ENCODE measurements around the gene EXOC1L. TPM values are rescaled to one million over a fixed set of nuclear protein-coding genes. Genes with fewer than 3 reads are reported as not detected.

Gene EXOC1L
- total and polyA plus RNA-seq, 2 donors (not counting 1 experiment from before 2014, with no cell fraction given) = not detected

- H3K4me1 Mint-ChIP-seq = peaks cover 4% of the 10 kb centered on the region
- H3K9me3 Mint-ChIP-seq (ENCODE audit: insufficient read depth) = no peaks in the 10 kb centered on the region
- no peak for ATAC-seq (ENCODE audit: low read depth)
- Histone ChIP-seq H3K4me3 (ENCODE audit: control extremely low read depth in 1 of 5, extremely low read depth in 1 of 5, insufficient read depth in 1 of 5, low read depth in 2 of 5, low read length in 4 of 5) (no peak overlapping the region), H3K27me3 (replicated peaks in 1 of 4; ENCODE audit: control extremely low read depth in 1 of 4, control insufficient read depth in 3 of 4, insufficient read depth in 4 of 4, low read length in 3 of 4) (no peaks in the 10 kb centered on the region), H4K20me1 (ENCODE audit: control insufficient read depth, insufficient read depth, low read length, poor library complexity, severe bottlenecking) (peaks cover 5% of the 10 kb centered on the region), H3K4me2 (replicated peaks; ENCODE audit: low read depth, low read length, poor library complexity, severe bottlenecking) (no peak overlapping the region), H3K9ac (ENCODE audit: low read length) (no peak overlapping the region), H3K9me3 (ENCODE audit: control extremely low read depth in 1 of 3, control insufficient read depth in 2 of 3, insufficient read depth in 1 of 3, low read length in 2 of 3) (no peaks in the 10 kb centered on the region), H2AFZ (ENCODE audit: insufficient read depth, low read depth, low read length, poor library complexity, severe bottlenecking) (no peak overlapping the region), H3K36me3 (replicated peaks in 1 of 2; ENCODE audit: control extremely low read depth in 1 of 2, control insufficient read depth in 1 of 2, extremely low read depth in 1 of 2, insufficient read depth in 2 of 2, low read length in 1 of 2) (peaks cover 11 to 53% of the 10 kb centered on the region in 2 experiments), H3K79me2 (ENCODE audit: control insufficient read depth, insufficient read depth, low read length) (no peaks in the 10 kb centered on the region), H3K27ac (ENCODE audit: low read length in 2 of 2) (no peak overlapping the region), H3K4me1 (ENCODE audit: control insufficient read depth in 2 of 2, insufficient read depth in 2 of 2, low read length in 2 of 2) (peaks cover 0 to 4% of the 10 kb centered on the region in 2 donors)
- H3K27ac Mint-ChIP-seq = no peak overlapping the region
- 97% methylated on average over 5 of the region's 5 CpGs for WGBS (ENCODE audit: insufficient coverage)
- ChIA-PET POLR2A (no interaction called here), CTCF (interaction anchor here (0.6 kb wide), 1 partner anchor 84 kb away, joined by 4 read pairs; no protein-coding TSS in a partner anchor)
- no peaks in the 10 kb centered on the region for H3K27me3 Mint-ChIP-seq
- DNase-seq = no peak
- no peak overlapping the region for H3K4me3 Mint-ChIP-seq
- intact Hi-C loops (cut with micrococcal nuclease) = no loop called here
- TF ChIP-seq CTCF (IDR thresholded peaks at IDR 0.05) (no peak), EZH2 (IDR thresholded peaks at IDR 0.05; ENCODE audit: borderline replicate concordance, insufficient read depth, low read depth, low read length, poor library complexity, severe bottlenecking) (no peak)
Observed at GRCh38 chr4:55871299-55871800, 51.8 kb downstream of the EXOC1L start.

GRCh38 chr4:55874831-55875230 is 55.2 kb downstream of the EXOC1L start:
- no peaks in the 10 kb centered on the region for H3K4me1 Mint-ChIP-seq
- Histone ChIP-seq H3K79me2 (ENCODE audit: control insufficient read depth, insufficient read depth, low read length) (no peaks in the 10 kb centered on the region), H4K20me1 (ENCODE audit: control insufficient read depth, insufficient read depth, low read length, poor library complexity, severe bottlenecking) (no peaks in the 10 kb centered on the region), H3K27ac (ENCODE audit: low read length in 2 of 2) (no peak overlapping the region), H3K36me3 (replicated peaks in 1 of 2; ENCODE audit: control extremely low read depth in 1 of 2, control insufficient read depth in 1 of 2, extremely low read depth in 1 of 2, insufficient read depth in 2 of 2, low read length in 1 of 2) (peaks cover 10 to 59% of the 10 kb centered on the region in 2 experiments), H3K9me3 (ENCODE audit: control extremely low read depth in 1 of 3, control insufficient read depth in 2 of 3, insufficient read depth in 1 of 3, low read length in 2 of 3) (no peaks in the 10 kb centered on the region), H2AFZ (ENCODE audit: insufficient read depth, low read depth, low read length, poor library complexity, severe bottlenecking) (no peak overlapping the region), H3K4me3 (ENCODE audit: control extremely low read depth in 1 of 5, extremely low read depth in 1 of 5, insufficient read depth in 1 of 5, low read depth in 2 of 5, low read length in 4 of 5) (no peak overlapping the region), H3K27me3 (replicated peaks in 1 of 4; ENCODE audit: control extremely low read depth in 1 of 4, control insufficient read depth in 3 of 4, insufficient read depth in 4 of 4, low read length in 3 of 4) (no peaks in the 10 kb centered on the region), H3K9ac (ENCODE audit: low read length) (no peak overlapping the region), H3K4me2 (replicated peaks; ENCODE audit: low read depth, low read length, poor library complexity, severe bottlenecking) (no peak overlapping the region), H3K4me1 (ENCODE audit: control insufficient read depth in 2 of 2, insufficient read depth in 2 of 2, low read length in 2 of 2) (no peaks in the 10 kb centered on the region)
- no peaks in the 10 kb centered on the region for H3K9me3 Mint-ChIP-seq (ENCODE audit: insufficient read depth)
- TF ChIP-seq CTCF (IDR thresholded peaks at IDR 0.05) (no peak), EZH2 (IDR thresholded peaks at IDR 0.05; ENCODE audit: borderline replicate concordance, insufficient read depth, low read depth, low read length, poor library complexity, severe bottlenecking) (no peak)
- DNase-seq = no peak
- H3K27me3 Mint-ChIP-seq = no peaks in the 10 kb centered on the region
- intact Hi-C loops (cut with micrococcal nuclease) = no loop called here
- no peak overlapping the region for H3K4me3 Mint-ChIP-seq
- ChIA-PET POLR2A (no interaction called here), CTCF (no interaction called here)
- ATAC-seq (ENCODE audit: low read depth) = no peak
- H3K27ac Mint-ChIP-seq = no peak overlapping the region
